GM18511 (cell line): ENCODE data around the gene ZNF679.
"Not testable (repeated sequence)": the region's sequence is repeated elsewhere in the genome, so short reads cannot be mapped to it uniquely, and the experiment has no call there.

Source experiments
- ATAC-seq: cut with Tn5 transposase; IDR thresholded peaks from one replicate; pipeline ENCODE4 v1.9.1; 2021; ENCODE audit warnings: mild to moderate bottlenecking, moderate library complexity; ENCODE audit not compliant: unreplicated experiment

The ZNF679 gene

DNA sequence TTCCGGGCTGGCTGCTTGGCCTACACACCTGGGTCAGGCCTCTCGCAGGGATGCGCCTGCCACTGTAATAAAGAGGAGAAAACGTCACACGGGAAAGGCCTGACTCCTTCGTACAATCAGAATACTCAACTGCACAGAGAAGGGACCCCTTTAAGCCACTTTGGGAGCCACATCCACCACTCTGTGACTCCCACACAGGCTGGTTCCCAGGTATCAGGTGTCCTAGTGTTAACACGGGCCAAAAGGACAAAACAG is 79.7 kb downstream of the ZNF679 start:
- ATAC-seq = no peak

DNA sequence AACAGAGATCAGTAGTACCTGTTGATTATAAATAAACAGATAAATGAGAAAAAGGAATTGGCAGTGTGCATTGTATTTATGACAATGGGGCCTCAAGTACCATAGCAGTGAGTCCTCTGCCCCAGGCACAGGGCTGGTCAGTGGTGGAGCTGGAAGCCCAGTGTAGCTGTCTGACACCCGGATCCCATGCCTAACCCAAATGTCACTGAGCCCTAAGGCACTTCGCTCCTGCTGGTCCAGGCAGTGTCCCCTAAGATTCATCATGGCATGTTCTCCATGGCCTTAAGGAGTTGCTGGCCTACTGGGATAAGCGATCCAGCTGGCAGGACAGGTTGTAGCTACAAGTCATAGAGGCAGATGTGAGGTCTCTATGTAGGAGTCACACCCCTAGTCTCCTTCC is 82.2 kb downstream of the ZNF679 start:
- no peak for ATAC-seq

DNA sequence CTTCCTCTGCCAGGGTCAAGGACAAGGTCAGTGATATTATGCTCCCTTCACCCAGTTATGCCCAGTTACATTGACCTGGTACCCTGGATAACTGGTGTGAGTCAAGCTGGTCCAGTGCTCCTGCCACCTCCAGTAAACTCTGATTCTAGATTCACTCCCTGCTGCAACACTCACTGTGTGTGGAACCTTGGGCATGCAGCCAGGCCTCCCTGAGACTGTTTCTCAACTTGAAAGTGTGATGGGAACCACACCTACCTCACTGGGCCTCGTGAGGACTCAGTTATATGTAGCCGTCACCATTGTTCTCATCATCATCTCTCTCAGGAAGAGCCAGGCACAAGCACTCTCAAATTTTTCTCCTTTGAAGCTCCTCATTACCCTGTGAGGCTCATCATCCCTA is 84.6 kb downstream of the ZNF679 start:
- ATAC-seq = no peak

DNA sequence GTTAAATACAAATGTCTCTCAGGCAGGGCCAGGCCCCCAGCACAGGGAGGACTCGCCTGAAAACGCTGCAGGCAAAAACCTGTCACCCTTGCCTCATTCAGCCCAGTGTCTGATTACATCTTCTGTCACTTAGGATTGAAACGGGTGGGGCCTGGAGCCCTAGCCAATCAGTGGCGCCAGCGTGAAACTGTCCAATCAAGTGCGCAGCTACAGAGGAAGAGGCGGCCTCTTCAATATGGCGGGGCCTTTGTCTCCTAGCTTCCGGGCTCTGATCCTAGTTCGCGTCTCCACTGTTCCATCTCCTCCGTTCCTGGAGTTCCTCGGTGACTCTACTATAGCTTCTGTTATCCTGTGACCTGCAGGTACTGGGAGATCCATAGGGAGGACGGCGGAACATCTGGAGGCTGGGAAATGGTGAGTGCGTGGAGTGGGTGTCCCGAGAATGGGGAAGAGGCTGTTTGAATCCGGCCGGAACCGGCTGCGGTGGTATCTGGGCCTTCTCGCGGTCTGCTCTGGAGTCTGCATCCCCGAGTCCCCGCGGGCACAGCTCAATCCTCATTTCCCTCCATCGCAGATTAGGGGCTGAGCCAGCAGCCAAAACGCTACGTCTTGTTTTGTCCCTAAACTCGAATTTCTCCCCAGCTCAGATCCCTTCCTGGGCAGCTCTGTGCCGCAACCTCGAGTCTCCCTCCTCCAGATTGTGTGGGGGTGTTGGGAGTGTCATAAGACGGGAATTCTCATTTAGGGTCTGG is 85.6 kb downstream of the ZNF679 start, which contains the start of gene ZNF736:
TSS of gene ZNF736 (plus strand) at position 222 of the 752 bp plus-strand sequence. CDS start at position 412, 190 bp downstream.
- ATAC-seq = peak; percentile 100

DNA sequence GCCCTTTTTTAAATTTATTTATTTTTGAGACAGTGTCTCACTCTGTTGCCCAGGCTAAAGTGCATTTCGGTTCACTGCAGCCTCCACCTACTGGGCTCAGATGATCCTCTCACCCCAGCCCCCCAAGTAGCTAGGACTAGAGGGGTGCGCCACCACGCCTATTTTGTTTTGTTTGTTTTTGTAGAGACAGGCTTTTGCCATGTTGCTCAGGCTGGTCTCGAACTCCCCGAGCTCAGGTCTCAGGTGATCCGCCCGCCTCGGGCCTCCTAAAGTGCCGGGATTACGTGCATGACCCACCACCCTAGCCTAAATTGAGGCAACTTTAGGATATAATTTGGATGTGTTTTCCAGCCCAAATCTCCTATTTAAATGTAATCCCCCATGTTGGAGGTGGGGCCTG is 86.3 kb downstream of the ZNF679 start:
- ATAC-seq = no peak

DNA sequence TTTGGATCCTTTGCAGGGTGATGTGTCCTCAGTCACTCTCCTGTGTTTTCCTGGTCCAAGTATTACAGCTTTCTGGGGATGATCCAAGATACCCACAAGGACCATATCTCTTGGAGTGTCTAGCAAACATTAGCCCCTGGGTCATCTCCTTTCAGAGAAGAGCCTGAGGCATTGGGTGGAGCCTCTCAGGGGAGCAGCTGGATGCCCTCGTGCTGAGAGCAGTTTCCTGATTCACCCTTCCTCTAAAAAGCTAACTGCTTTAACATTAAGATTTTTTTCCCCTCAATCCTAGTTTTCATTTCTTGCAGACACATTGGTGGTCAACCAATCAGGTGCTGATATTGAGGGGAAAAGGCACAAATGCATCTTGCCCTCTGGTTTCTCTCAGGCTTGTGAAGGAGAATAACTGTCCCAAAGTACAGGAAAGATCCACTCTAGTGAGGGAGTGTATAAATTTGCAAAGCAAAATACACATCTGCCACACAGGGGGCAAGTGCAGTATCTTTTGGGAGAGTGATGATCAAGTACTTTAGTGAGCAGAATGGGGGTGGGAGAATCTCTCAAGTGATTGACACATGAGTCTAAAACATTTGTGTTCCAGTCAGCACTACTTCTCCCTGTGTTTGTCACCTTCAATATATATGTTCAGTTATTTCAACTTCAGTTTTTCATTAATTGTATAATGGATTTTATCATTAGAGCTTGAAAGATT is 87.9 kb downstream of the ZNF679 start:
- ATAC-seq = not testable (repeated sequence)
